Stimulated activated naive B cell treated with anti-CD40 and anti-IgM and Interleukin-4, amounts not matched to agents 10 μg/mL and 1 μg/mL and 100 μg/mL, for 72 hours (primary cell): ENCODE measurements around the gene THNSL1.

ENCODE experiments used
- ATAC-seq, 2 donors: fragments of 150-1000 bp; cut with Tn5 transposase; replicated peaks; 2 replicates each; pipeline ENCODE4 v1.10.0; 2021; ENCODE audit warnings: moderate library complexity in 1 of 2
- DNase-seq: peaks from one replicate; pipeline ENCODE4 v3.0.0; 2021
- H3K27ac Mint-ChIP-seq: one replicate; pipeline ENCODE4 v1.8.0; 2022; ENCODE audit warnings: mild to moderate bottlenecking, mixed read lengths
- H3K27me3 Mint-ChIP-seq, 2 donors: one replicate each; pipeline ENCODE4 v1.8.0; 2022; ENCODE audit warnings: mixed read lengths in 2 of 2
- H3K36me3 Mint-ChIP-seq, 2 donors: one replicate each; pipeline ENCODE4 v1.8.0; 2022; ENCODE audit warnings: mixed read lengths in 2 of 2, mild to moderate bottlenecking in 1 of 2
- H3K4me1 Mint-ChIP-seq, 2 donors: one replicate each; pipeline ENCODE4 v1.8.0; 2022; ENCODE audit warnings: mixed read lengths in 2 of 2, mild to moderate bottlenecking in 1 of 2
- H3K4me3 Mint-ChIP-seq, 2 donors: one replicate each; pipeline ENCODE4 v1.8.0; 2022; ENCODE audit warnings: mild to moderate bottlenecking in 2 of 2, mixed read lengths in 2 of 2, moderate library complexity in 1 of 2
- H3K9me3 Mint-ChIP-seq, 2 donors: one replicate each; pipeline ENCODE4 v1.8.0; 2022; ENCODE audit warnings: mixed read lengths in 2 of 2, mild to moderate bottlenecking in 1 of 2

The THNSL1 gene

DNA sequence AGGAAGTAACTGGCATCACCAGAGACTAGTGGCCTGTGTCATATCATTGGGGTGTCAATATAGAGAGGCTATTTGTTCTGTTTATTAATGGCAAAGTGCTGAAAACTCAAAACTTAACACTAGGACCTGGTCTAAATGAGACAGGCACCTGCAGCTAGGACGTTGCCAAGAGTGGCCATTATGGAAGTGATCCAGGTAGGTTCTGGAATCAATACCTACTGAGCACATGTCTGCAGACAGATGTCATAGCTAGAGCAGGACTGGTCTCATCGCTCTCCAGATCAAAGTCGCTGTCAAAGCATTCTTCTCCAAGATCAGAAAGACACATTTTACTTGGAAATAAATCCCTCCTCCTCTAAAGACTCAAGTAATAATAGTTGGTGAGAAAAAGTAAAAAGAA is 40.3 kb downstream of the THNSL1 start:
- no peak for ATAC-seq
- H3K27me3 Mint-ChIP-seq = peaks cover 0 to 5% of the 10 kb centered on the region in 2 donors

DNA sequence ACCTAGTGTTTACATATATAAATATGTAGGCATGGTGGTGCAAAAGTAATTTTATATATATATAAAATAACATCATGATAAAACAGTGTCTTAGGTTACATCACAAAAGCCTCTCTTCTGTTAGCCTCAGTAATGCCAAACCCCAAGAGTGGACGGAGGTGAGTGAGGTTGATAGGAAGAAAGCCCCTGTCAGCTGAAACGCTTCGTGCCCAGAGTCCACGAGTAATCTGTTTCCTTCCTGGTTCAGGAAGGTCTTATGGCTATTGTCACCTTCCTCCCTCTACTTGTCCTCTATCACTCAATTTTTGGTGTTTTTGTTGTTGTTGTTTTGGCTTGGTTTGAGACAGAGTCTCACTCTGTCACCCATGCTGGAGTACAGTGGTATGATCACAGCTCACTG is 41.5 kb downstream of the THNSL1 start:
- no peak for DNase-seq
- peaks cover 4 to 7% of the 10 kb centered on the region in 2 donors for H3K27me3 Mint-ChIP-seq
- no peak overlapping the region for H3K4me3 Mint-ChIP-seq
- H3K9me3 Mint-ChIP-seq = no peaks in the 10 kb centered on the region
- ATAC-seq = no peak
- peaks cover 0 to 2% of the 10 kb centered on the region in 2 donors for H3K4me1 Mint-ChIP-seq
- no peak overlapping the region for H3K27ac Mint-ChIP-seq
- H3K36me3 Mint-ChIP-seq = no peaks in the 10 kb centered on the region

More for the DNA sequence above, 40.3 kb downstream of the THNSL1 start:
- DNase-seq = no peak
- Mint-ChIP-seq H3K9me3 (no peaks in the 10 kb centered on the region), H3K27ac (no peak overlapping the region), H3K4me1 (no peaks in the 10 kb centered on the region), H3K4me3 (no peak overlapping the region), H3K36me3 (no peaks in the 10 kb centered on the region)

DNA sequence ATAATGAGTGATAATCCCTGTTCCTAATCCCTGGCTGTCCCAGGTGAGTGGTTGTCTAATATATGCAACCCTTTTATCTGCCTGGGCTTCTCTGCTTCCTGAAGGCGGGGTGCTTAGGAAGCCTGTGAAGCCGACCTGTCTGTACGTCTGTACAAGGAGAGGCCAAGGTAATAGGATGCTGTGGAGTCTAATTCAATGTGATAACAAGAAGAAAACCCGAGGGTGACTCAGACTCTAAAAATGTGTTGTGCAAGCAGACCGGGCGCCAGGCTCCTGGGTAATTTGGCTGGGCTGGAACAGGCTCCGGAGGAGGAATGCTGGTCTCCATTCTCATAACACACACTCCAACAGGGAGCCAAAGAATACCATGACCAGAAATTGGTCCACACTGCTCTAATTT is 43.6 kb downstream of the THNSL1 start:
- no peak overlapping the region for H3K27ac Mint-ChIP-seq
- H3K9me3 Mint-ChIP-seq = no peaks in the 10 kb centered on the region
- H3K36me3 Mint-ChIP-seq = no peaks in the 10 kb centered on the region
- DNase-seq (no peak), ATAC-seq (no peak)
- peaks cover 0 to 4% of the 10 kb centered on the region in 2 donors for H3K4me1 Mint-ChIP-seq
- H3K4me3 Mint-ChIP-seq = no peak overlapping the region
- peaks cover 11 to 14% of the 10 kb centered on the region in 2 donors for H3K27me3 Mint-ChIP-seq

DNA sequence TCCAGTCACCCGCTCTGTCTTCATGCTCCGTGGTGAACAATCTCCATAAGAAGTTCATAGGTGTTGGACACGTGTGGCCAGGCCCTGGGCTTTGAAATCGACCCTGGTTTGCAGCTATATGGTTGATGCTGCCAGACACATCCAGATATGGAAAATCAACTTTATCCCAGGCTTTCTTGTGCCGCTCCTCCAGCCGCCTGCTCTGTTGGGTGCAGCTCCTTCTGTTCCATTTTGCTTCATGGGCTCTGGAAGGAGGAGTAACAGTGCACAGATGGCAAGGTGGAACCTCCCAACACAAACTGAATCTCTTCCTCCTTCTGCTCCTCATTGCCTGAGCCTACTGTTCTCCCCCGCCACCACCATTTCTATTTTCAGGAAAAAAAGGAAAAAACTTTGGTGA is 44.7 kb downstream of the THNSL1 start:
- H3K36me3 Mint-ChIP-seq = no peaks in the 10 kb centered on the region
- H3K4me1 Mint-ChIP-seq = peaks cover 0 to 4% of the 10 kb centered on the region in 2 donors
- ATAC-seq (no peak), DNase-seq (no peak)
- no peak overlapping the region for H3K27ac Mint-ChIP-seq
- peaks cover 19 to 21% of the 10 kb centered on the region in 2 donors for H3K27me3 Mint-ChIP-seq
- no peak overlapping the region for H3K4me3 Mint-ChIP-seq
- H3K9me3 Mint-ChIP-seq = no peaks in the 10 kb centered on the region

DNA sequence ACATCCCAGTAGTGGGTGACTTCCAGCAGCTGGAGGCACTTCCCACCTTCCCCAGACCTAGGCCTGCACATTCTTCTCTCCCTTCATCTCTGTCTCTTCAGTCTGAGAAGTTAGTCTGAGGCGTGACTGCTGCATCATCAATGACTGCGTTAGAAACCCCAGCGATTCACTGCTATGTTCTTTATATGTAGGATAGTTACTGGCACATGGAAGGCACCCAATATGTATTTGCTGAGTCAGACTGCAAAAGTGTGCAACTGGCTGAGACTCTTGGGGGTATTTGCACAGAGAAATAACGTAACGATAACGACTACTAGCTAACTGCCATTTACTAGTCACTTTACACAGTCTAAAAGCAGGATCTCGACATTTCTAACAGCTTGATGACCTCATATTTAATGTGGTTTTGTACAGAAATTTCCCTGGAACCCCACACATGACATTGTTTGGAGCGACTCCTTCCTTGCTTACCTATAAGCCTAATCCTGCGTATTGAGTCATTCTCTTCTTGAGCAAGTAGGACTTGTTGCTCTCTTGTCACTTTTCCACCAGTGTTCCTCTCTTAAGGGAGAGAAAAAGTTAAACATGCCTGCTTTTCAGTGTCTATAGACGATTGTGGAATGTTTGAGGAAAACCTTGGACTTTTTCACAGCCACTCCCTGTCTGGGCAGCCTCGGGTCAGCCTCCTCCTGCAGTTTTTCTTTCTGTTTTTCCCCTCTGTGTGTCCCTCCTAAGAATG is 45.5 kb downstream of the THNSL1 start:
- ATAC-seq (no peak), DNase-seq (no peak)
- Mint-ChIP-seq H3K4me1 (peaks cover 0 to 4% of the 10 kb centered on the region in 2 donors), H3K27me3 (peaks cover 19 to 22% of the 10 kb centered on the region in 2 donors), H3K36me3 (no peaks in the 10 kb centered on the region), H3K4me3 (peak overlapping the region in 1 of 2 donors; percentile 5), H3K27ac (no peak overlapping the region), H3K9me3 (no peaks in the 10 kb centered on the region)

DNA sequence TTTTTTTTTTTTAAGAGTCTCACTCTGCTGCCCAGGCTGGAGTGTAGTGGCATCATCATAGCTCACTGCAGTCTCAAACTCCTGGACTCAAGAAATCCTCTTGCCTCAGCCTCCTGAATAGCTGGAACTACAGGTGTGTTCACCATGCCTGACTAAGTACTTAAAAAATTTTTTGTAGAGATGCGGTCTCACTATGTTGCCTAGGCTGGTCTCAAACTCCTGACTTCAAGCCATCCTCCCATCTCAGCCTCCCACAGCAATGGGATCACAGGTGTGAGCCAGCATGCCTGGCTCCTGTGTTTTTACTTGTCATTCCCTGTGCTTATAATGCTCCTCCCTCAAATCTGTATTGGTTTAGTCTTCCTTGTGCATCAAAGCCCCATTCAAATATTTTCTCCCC is 46.7 kb downstream of the THNSL1 start:
- H3K4me3 Mint-ChIP-seq = no peak overlapping the region
- H3K27me3 Mint-ChIP-seq = peaks cover 25 to 33% of the 10 kb centered on the region in 2 donors
- no peaks in the 10 kb centered on the region for H3K36me3 Mint-ChIP-seq
- peaks cover 0 to 4% of the 10 kb centered on the region in 2 donors for H3K4me1 Mint-ChIP-seq
- H3K27ac Mint-ChIP-seq = no peak overlapping the region
- no peaks in the 10 kb centered on the region for H3K9me3 Mint-ChIP-seq
- DNase-seq = no peak
- no peak for ATAC-seq

DNA sequence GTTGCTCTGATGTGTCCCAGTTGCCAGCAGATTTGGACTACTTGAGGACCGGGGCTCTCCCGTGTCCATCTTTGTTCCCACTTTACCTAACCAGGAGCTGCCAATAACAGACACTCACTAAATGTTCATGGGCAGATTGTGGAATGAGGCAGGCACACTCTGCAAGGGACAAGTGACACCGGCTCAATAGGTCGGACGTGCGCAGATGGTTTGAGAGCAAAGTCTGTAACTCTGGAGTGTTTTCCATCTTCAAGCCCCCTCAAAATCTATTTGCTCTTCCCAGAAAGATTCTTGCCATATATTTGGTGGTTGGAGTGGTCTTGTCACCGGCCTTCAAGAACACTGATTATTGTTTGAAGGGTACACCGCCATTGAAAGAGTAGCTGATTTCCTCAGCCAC is 47.2 kb downstream of the THNSL1 start:
- Mint-ChIP-seq H3K4me3 (no peak overlapping the region), H3K27me3 (peaks cover 27 to 35% of the 10 kb centered on the region in 2 donors), H3K36me3 (no peaks in the 10 kb centered on the region), H3K9me3 (no peaks in the 10 kb centered on the region), H3K27ac (no peak overlapping the region), H3K4me1 (peaks cover 0 to 4% of the 10 kb centered on the region in 2 donors)
- DNase-seq = no peak
- ATAC-seq = no peak

DNA sequence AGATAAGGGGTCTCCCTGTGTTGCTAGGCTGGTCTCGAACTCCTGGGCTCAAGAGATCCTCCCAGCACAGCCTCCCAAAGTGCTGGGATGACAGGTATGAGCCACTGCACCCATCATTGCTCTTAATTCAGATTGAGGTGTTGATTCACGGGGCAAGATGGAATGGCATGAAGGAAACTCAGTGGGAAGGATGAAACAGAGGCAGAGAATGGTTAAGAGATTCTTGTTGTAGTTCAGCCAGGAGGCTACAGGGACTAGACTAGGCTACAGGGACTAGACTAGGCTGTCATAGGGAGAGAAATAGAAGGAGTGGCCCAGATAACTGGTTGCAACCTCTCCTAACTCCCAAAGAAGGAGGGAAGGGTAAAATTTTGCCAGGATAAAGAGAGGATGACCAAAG is 48.0 kb downstream of the THNSL1 start:
- Mint-ChIP-seq H3K27me3 (peaks cover 27 to 35% of the 10 kb centered on the region in 2 donors), H3K4me1 (peaks cover 0 to 4% of the 10 kb centered on the region in 2 donors), H3K27ac (no peak overlapping the region), H3K9me3 (no peaks in the 10 kb centered on the region), H3K4me3 (no peak overlapping the region), H3K36me3 (no peaks in the 10 kb centered on the region)
- ATAC-seq = no peak
- no peak for DNase-seq

DNA sequence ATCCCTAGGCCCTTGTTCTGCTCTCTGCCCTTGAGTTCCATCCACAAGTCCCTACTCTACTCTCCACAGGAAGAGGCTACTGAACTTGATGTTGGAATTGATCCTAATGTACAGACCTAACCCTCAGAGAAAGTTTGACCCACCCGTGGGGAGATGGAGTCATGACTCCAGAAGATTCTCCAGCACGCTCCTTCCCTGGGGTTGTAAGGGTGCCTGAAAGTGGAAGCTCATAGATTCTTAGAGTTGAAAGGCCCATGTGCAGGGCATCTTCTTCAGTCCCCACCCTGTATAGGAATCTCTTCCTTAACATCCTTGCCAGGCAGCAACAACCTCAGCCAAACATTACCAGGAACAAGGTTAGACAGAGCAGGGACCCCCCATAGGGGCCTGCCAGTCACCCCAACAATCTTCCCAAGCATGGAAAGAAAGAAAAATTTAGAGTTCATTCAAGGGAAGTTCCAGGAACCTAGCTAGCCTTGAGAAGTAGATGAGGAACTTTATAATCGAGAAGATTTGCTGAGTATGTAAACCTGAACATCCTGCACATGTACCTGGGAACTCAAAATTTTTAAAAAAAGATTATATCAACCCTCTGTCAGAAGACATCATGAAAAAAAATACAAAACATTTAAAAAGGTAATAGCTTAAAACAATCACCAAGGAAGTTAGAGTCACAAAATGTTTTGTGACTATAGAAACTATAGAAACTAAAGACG is 49.5 kb downstream of the THNSL1 start:
- H3K36me3 Mint-ChIP-seq = no peaks in the 10 kb centered on the region
- peaks cover 27 to 35% of the 10 kb centered on the region in 2 donors for H3K27me3 Mint-ChIP-seq
- ATAC-seq (no peak), DNase-seq (no peak)
- peaks cover 0 to 4% of the 10 kb centered on the region in 2 donors for H3K4me1 Mint-ChIP-seq
- no peak overlapping the region for H3K27ac Mint-ChIP-seq
- H3K9me3 Mint-ChIP-seq = no peaks in the 10 kb centered on the region
- no peak overlapping the region for H3K4me3 Mint-ChIP-seq

DNA sequence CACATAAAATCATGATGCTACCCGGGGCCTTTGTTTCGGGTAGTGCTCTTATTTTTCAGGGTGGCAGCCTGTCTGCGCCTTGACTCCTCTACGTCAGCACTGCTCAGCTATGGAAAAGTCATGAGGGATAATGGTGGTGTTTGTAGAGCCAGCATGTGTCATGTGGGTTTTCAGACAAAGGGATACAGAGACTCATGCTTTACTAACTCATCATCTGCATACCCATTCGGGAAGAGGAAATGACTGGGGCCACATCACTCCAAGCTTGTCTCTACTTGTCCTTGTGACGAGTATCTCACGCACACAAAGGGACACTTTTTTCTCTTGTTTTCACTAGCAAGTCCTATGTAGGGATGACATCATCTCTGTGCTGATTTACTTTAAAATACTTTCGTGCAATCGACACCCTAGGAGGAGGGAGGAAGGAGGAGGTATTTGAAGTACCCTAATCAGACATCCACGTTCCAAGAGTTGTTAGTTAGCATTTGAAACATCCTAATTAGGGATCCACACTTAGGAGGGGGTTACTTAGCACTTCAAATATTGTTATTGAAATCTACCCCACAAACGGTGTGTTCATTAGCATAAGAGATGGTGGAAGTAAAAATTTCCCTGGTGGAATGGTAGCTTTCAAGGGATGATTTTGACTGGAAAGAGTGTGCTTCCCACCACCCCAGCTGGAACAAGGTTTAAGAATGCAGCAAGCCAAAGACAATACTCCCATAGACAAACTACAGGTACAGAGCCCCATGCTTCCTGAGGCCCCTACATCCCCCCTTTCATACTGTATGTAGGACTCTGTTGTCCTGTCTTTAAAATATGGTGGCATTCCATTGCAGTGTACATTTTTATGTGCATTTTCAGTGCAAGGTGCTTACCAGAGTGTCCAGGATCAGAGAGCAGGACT is 52.0 kb downstream of the THNSL1 start:
- Mint-ChIP-seq H3K36me3 (no peaks in the 10 kb centered on the region), H3K4me1 (peaks cover 0 to 2% of the 10 kb centered on the region in 2 donors), H3K27me3 (peaks cover 21 to 25% of the 10 kb centered on the region in 2 donors), H3K4me3 (no peak overlapping the region), H3K9me3 (no peaks in the 10 kb centered on the region), H3K27ac (no peak overlapping the region)
- ATAC-seq = no peak
- DNase-seq = no peak

DNA sequence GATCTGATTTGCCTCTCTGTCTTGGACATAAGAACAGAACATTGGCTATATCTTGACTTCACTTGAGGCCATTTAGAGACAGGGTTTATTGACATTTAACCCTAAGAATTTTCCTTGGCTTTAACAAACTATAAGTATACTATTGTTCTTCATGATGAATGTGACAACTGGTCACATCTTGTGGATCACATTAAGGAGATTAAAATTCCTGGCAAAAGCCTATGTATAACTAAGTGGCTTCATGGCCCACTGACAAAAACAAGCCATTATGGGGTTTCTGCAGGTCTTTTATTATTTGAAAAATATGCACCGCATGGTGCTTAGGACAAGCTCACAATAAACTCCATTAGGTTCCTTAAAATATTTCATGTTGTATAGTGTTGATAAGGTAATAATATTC is 54.8 kb downstream of the THNSL1 start:
- DNase-seq (no peak), ATAC-seq (no peak)
- no peak overlapping the region for H3K4me3 Mint-ChIP-seq
- H3K27ac Mint-ChIP-seq = no peak overlapping the region
- no peaks in the 10 kb centered on the region for H3K9me3 Mint-ChIP-seq
- no peaks in the 10 kb centered on the region for H3K36me3 Mint-ChIP-seq
- H3K27me3 Mint-ChIP-seq = peaks cover 8 to 21% of the 10 kb centered on the region in 2 donors
- H3K4me1 Mint-ChIP-seq = no peaks in the 10 kb centered on the region

DNA sequence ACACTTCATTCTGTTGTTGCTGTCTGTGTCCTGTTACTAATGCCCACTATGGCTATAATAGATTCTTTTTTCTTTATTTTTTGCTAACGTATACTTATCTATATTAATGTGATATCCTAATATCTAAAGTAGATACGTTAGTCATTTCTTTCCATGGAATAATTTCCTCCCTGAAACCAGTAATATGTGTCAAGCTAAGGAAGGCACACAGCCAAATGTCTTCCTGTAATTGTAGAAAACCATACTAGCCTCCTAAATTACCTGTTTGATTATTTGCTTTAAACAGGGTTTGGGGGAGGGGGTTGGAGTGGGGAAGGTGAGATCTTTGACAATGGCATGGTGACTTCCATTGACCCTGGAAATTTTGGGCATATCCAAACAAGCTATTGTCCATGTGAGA is 56.4 kb downstream of the THNSL1 start:
- no peaks in the 10 kb centered on the region for H3K36me3 Mint-ChIP-seq
- H3K27ac Mint-ChIP-seq = no peak overlapping the region
- no peaks in the 10 kb centered on the region for H3K9me3 Mint-ChIP-seq
- H3K4me1 Mint-ChIP-seq = no peaks in the 10 kb centered on the region
- ATAC-seq (no peak), DNase-seq (no peak)
- no peak overlapping the region for H3K4me3 Mint-ChIP-seq
- H3K27me3 Mint-ChIP-seq = peaks cover 6 to 13% of the 10 kb centered on the region in 2 donors

DNA sequence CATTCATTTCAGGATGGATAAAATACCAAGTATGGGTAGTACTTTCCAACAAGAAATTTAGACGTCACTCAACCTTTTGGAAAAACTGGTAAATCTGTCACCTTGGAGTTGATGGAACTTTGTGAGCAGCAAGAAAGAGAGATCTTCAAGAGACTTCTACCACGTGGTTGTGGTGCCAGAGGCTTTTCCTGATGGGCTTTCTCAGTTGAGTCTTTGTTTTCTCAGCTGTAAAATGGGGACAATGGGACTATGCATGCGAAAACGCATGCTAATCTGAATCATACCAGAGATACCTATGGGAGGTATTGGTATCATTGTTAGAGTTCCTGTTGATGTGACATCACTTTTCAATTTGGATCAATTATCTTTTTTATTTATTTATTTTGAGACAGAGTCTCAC is 59.4 kb downstream of the THNSL1 start:
- no peaks in the 10 kb centered on the region for H3K9me3 Mint-ChIP-seq
- no peak overlapping the region for H3K27ac Mint-ChIP-seq
- ATAC-seq (no peak), DNase-seq (no peak)
- peaks cover 4 to 13% of the 10 kb centered on the region in 2 donors for H3K27me3 Mint-ChIP-seq
- H3K36me3 Mint-ChIP-seq = no peaks in the 10 kb centered on the region
- no peaks in the 10 kb centered on the region for H3K4me1 Mint-ChIP-seq
- H3K4me3 Mint-ChIP-seq = no peak overlapping the region
